Muscle of leg (tissue), 11 donors: ENCODE results near the gene FBN2. TPM values are rescaled to one million over a fixed set of nuclear protein-coding genes. Genes with fewer than 3 reads are reported as not detected.

Experiments used
- DNase-seq: peaks from one replicate; pipeline ENCODE4 v3.0.0; 2013
- H3K27ac ChIP-seq: one replicate; pipeline ENCODE4 v1.5.1; 2013; ENCODE audit warnings: mild to moderate bottlenecking, low read length, control low read depth
- H3K27me3 ChIP-seq: one replicate; pipeline ENCODE4 v1.6.1; 2013; ENCODE audit warnings: low read length; ENCODE audit not compliant: control insufficient read depth, insufficient read depth
- H3K36me3 ChIP-seq: one replicate; pipeline ENCODE4 v1.6.1; 2013; ENCODE audit warnings: low read length; ENCODE audit not compliant: control insufficient read depth, insufficient read depth
- H3K4me1 ChIP-seq: one replicate; pipeline ENCODE4 v1.6.1; 2013; ENCODE audit warnings: low read length; ENCODE audit not compliant: control insufficient read depth, insufficient read depth
- H3K4me3 ChIP-seq: one replicate; pipeline ENCODE4 v1.5.1; 2013; ENCODE audit warnings: low read length, control low read depth
- H3K9me3 ChIP-seq: replicated peaks from 2 replicates; pipeline ENCODE4 v1.6.1; 2013; ENCODE audit warnings: low read depth, low read length; ENCODE audit not compliant: control insufficient read depth
- WGBS: methylation state at CpG from one replicate; pipeline ENCODE4 v1.1.5; 2013; ENCODE audit warnings: missing lambda C conversion rate; ENCODE audit not compliant: insufficient coverage; 5-methylcytosine and 5-hydroxymethylcytosine counted together
- polyA plus RNA-seq, 8 donors: library from polyadenylated mRNA; unstranded; fragments of 120-200 nt; gene quantifications; one replicate each; pipeline versions ENCODE4 v1.2.1 to v1.2.3, GENCODE V29; 2013; ENCODE audit warnings: inconsistent platforms in 1 of 8, low replicate concordance in 1 of 8; ENCODE audit not compliant: insufficient read length in 8 of 8, insufficient read depth in 1 of 8
- total RNA-seq: library from RNA; stranded (reverse); fragments of 120-200 nt; gene quantifications from one replicate; pipeline ENCODE4 v1.2.4, GENCODE V29; 2013

Gene FBN2
- total and polyA plus RNA-seq, 9 donors, result 32.8 to 148 (median 83.6) TPM

GRCh38 chr5:128257076-128257475 is 281.0 kb downstream of the FBN2 start:
- Histone ChIP-seq H3K4me3 (no peak overlapping the region), H3K9me3 (peaks cover 2% of the 10 kb centered on the region), H3K27ac (no peak overlapping the region), H3K27me3 (no peaks in the 10 kb centered on the region), H3K4me1 (peaks cover 7% of the 10 kb centered on the region), H3K36me3 (peaks cover 12% of the 10 kb centered on the region)
- DNase-seq, result no peak
- WGBS, result no CpG with 5 or more reads among the region's 2 CpGs

- H3K9me3 ChIP-seq, result peaks cover 2% of the 10 kb centered on the region
- no peaks in the 10 kb centered on the region for H3K27me3 ChIP-seq
- H3K4me3 ChIP-seq, result no peak overlapping the region
- peaks cover 10% of the 10 kb centered on the region for H3K36me3 ChIP-seq
- no CpG with 5 or more reads among the region's 1 CpG for WGBS
- DNase-seq, result no peak
- H3K27ac ChIP-seq, result no peak overlapping the region
- peaks cover 7% of the 10 kb centered on the region for H3K4me1 ChIP-seq
Measured at GRCh38 chr5:128254789-128255188, 283.3 kb downstream of the FBN2 start.

- peaks cover 2% of the 10 kb centered on the region for H3K9me3 ChIP-seq
- no peak for DNase-seq
- peaks cover 6% of the 10 kb centered on the region for H3K36me3 ChIP-seq
- WGBS, result 97% methylated on average over 6 of the region's 7 CpGs
- H3K27me3 ChIP-seq, result no peaks in the 10 kb centered on the region
- H3K4me3 ChIP-seq, result no peak overlapping the region
- peaks cover 7% of the 10 kb centered on the region for H3K4me1 ChIP-seq
- H3K27ac ChIP-seq, result no peak overlapping the region
Measured at GRCh38 chr5:128253880-128254279, 284.2 kb downstream of the FBN2 start.

- H3K27me3 ChIP-seq, result no peaks in the 10 kb centered on the region
- H3K27ac ChIP-seq, result no peak overlapping the region
- H3K9me3 ChIP-seq, result peaks cover 2% of the 10 kb centered on the region
- H3K36me3 ChIP-seq, result peaks cover 2% of the 10 kb centered on the region
- peak; percentile 81 for DNase-seq
- 40% methylated on average over 2 of the region's 5 CpGs for WGBS
- H3K4me1 ChIP-seq, result peaks cover 7% of the 10 kb centered on the region
- H3K4me3 ChIP-seq, result no peak overlapping the region
Measured at GRCh38 chr5:128253161-128253560, 284.9 kb downstream of the FBN2 start.

GRCh38 chr5:128252756-128253155 is 285.3 kb downstream of the FBN2 start:
- WGBS, result no CpG with 5 or more reads among the region's 2 CpGs
- H3K4me3 ChIP-seq, result no peak overlapping the region
- peaks cover 7% of the 10 kb centered on the region for H3K4me1 ChIP-seq
- H3K36me3 ChIP-seq, result peaks cover 2% of the 10 kb centered on the region
- peaks cover 2% of the 10 kb centered on the region for H3K9me3 ChIP-seq
- DNase-seq, result peak; percentile 86
- peak overlapping the region; percentile 70 for H3K27ac ChIP-seq
- H3K27me3 ChIP-seq, result no peaks in the 10 kb centered on the region

- no peak overlapping the region for H3K4me3 ChIP-seq
- H3K27me3 ChIP-seq, result no peaks in the 10 kb centered on the region
- peaks cover 7% of the 10 kb centered on the region for H3K4me1 ChIP-seq
- peaks cover 2% of the 10 kb centered on the region for H3K9me3 ChIP-seq
- H3K27ac ChIP-seq, result peak overlapping the region; percentile 70
- WGBS, result no CpG with 5 or more reads among the region's 1 CpG
- DNase-seq, result peak; percentile 40
- H3K36me3 ChIP-seq, result peaks cover 2% of the 10 kb centered on the region
Measured at GRCh38 chr5:128252196-128252595, 285.8 kb downstream of the FBN2 start.

GRCh38 chr5:128245974-128246373 is 292.1 kb downstream of the FBN2 start:
- H3K36me3 ChIP-seq, result no peaks in the 10 kb centered on the region
- no peaks in the 10 kb centered on the region for H3K9me3 ChIP-seq
- WGBS, result 83% methylated on average over 4 of the region's 4 CpGs
- no peak for DNase-seq
- H3K4me3 ChIP-seq, result no peak overlapping the region
- H3K27me3 ChIP-seq, result no peaks in the 10 kb centered on the region
- no peak overlapping the region for H3K27ac ChIP-seq
- no peaks in the 10 kb centered on the region for H3K4me1 ChIP-seq

GRCh38 chr5:128243958-128244582 is 294.0 kb downstream of the FBN2 start:
- WGBS, result 100% methylated on average over 1 of the region's 3 CpGs
- Histone ChIP-seq H3K4me3 (no peak overlapping the region), H3K9me3 (no peaks in the 10 kb centered on the region), H3K4me1 (no peaks in the 10 kb centered on the region), H3K36me3 (no peaks in the 10 kb centered on the region), H3K27me3 (no peaks in the 10 kb centered on the region), H3K27ac (no peak overlapping the region)
- no peak for DNase-seq

- Histone ChIP-seq H3K4me3 (no peak overlapping the region), H3K27ac (no peak overlapping the region), H3K9me3 (no peaks in the 10 kb centered on the region), H3K36me3 (no peaks in the 10 kb centered on the region), H3K4me1 (peaks cover 5% of the 10 kb centered on the region), H3K27me3 (no peaks in the 10 kb centered on the region)
- DNase-seq, result peak; percentile 59
- WGBS, result no CpG with 5 or more reads among the region's 2 CpGs
Measured at GRCh38 chr5:128241051-128241695, 296.9 kb downstream of the FBN2 start.

- peak; percentile 92 for DNase-seq
- Histone ChIP-seq H3K9me3 (no peaks in the 10 kb centered on the region), H3K27me3 (no peaks in the 10 kb centered on the region), H3K27ac (peak overlapping the region; percentile 15), H3K4me3 (no peak overlapping the region), H3K36me3 (no peaks in the 10 kb centered on the region), H3K4me1 (peaks cover 5% of the 10 kb centered on the region)
- WGBS, result 0% methylated on average over 2 of the region's 8 CpGs
Measured at GRCh38 chr5:128237546-128237945, 300.5 kb downstream of the FBN2 start.
